HT1080 (cell line): ENCODE results near the gene PAPOLA. TPM values are rescaled to one million over a fixed set of nuclear protein-coding genes. Genes with fewer than 3 reads are reported as not detected.

Experiments used
- total RNA-seq: library from RNA; depleted of rRNA; stranded (reverse); fragments of >200 nt; shearing (Covaris generic); gene quantifications from 2 replicates; pipeline ENCODE4 v1.2.3, GENCODE V29; 2014; rRNA removed

PAPOLA gene
- total RNA-seq, 1 experiment from 2014 or later: 104 TPM

Other genes with a start within 250 kb of the PAPOLA start
- gene BDKRB1, start 246.2 kb upstream of the PAPOLA start, total RNA-seq: 0.43 TPM in 1 of 2 replicates, not detected in the other
- 6.9 and 9.4 TPM in 2 replicates for gene ATG2B, start 139.0 kb upstream of the PAPOLA start, total RNA-seq
- gene GSKIP, start 138.9 kb upstream of the PAPOLA start, total RNA-seq: 28.1 and 36.6 TPM in 2 replicates
- 0.23 TPM in 1 of 2 replicates, not detected in the other for gene AK7, start 110.3 kb upstream of the PAPOLA start, total RNA-seq